ENCODE measurements around the gene STARD13. TPM values are rescaled to one million over a fixed set of nuclear protein-coding genes. Genes with fewer than 3 reads are reported as not detected.

Gene STARD13
- total RNA-seq, 1 experiment from 2014 or later: 2.3 TPM

- no peak for DNase-seq (ENCODE audit: low spot score)
These were observed 24.9 kb upstream of the STARD13 start for GRCh38 chr13:33310245-33311038.

- no peak for DNase-seq (ENCODE audit: low spot score)
These were observed 23.3 kb upstream of the STARD13 start for GRCh38 chr13:33308863-33309262.

- DNase-seq (ENCODE audit: low spot score): no peak
These were observed 22.3 kb upstream of the STARD13 start for GRCh38 chr13:33307843-33308242.

- DNase-seq (ENCODE audit: low spot score): no peak
These were observed 18.5 kb upstream of the STARD13 start for GRCh38 chr13:33303855-33304597.

- DNase-seq (ENCODE audit: low spot score): no peak
These were observed 14.1 kb upstream of the STARD13 start for GRCh38 chr13:33299626-33300025.

GRCh38 chr13:33296793-33297425, 11.4 kb upstream of the STARD13 start:
- DNase-seq (ENCODE audit: low spot score): no peak

GRCh38 chr13:33292712-33293111, 7.2 kb upstream of the STARD13 start:
- no peak for DNase-seq (ENCODE audit: low spot score)

- DNase-seq (ENCODE audit: low spot score): no peak
These were observed 4.9 kb upstream of the STARD13 start for GRCh38 chr13:33290421-33290965.

GRCh38 chr13:33289966-33290365, 4.4 kb upstream of the STARD13 start:
- DNase-seq (ENCODE audit: low spot score): no peak

- no peak for DNase-seq (ENCODE audit: low spot score)
These were observed 1.8 kb upstream of the STARD13 start for GRCh38 chr13:33287142-33287882.

- peak; percentile 35 for DNase-seq (ENCODE audit: low spot score)
These were observed 573 bp upstream of the STARD13 start for GRCh38 chr13:33286128-33286527.

GRCh38 chr13:33284916-33285315, 639 bp downstream of the STARD13 start:
- DNase-seq (ENCODE audit: low spot score): peak; percentile 14

GRCh38 chr13:33284031-33284430, 1.5 kb downstream of the STARD13 start:
- DNase-seq (ENCODE audit: low spot score): no peak

- DNase-seq (ENCODE audit: low spot score): no peak
These were observed 2.2 kb downstream of the STARD13 start for GRCh38 chr13:33283195-33283911.

- DNase-seq (ENCODE audit: low spot score): no peak
These were observed 3.5 kb downstream of the STARD13 start for GRCh38 chr13:33281951-33282595.

GRCh38 chr13:33280923-33281322, 4.6 kb downstream of the STARD13 start:
- no peak for DNase-seq (ENCODE audit: low spot score)

- no peak for DNase-seq (ENCODE audit: low spot score)
These were observed 5.2 kb downstream of the STARD13 start for GRCh38 chr13:33280279-33280905.

GRCh38 chr13:33279414-33280278, 5.9 kb downstream of the STARD13 start:
- DNase-seq (ENCODE audit: low spot score): no peak

GRCh38 chr13:33278913-33279312, 6.6 kb downstream of the STARD13 start:
- DNase-seq (ENCODE audit: low spot score): no peak
